Uterus (tissue), 4 donors: ENCODE results near the gene SLC44A5. TPM values are rescaled to one million over a fixed set of nuclear protein-coding genes. Genes with fewer than 3 reads are reported as not detected.

Experiments
- DNase-seq, 2 donors: peaks; one replicate each; pipeline ENCODE4 v3.0.0-alpha.2; 2019 to 2020
- H3K27ac ChIP-seq, 2 donors: fragments of 200-600 bp; sonication (generic); 1 replicate in 1 of 2; 2 replicates in 1 of 2; pipeline ENCODE4 v1.5.1; 2016 to 2018
- H3K27me3 ChIP-seq, 2 donors: fragments of 200-600 bp; sonication (generic); one replicate each; pipeline ENCODE4 v1.5.1; 2018 to 2019; ENCODE audit warnings: control low read depth in 1 of 2
- H3K36me3 ChIP-seq, 2 donors: fragments of 200-600 bp; sonication (generic); one replicate each; pipeline ENCODE4 v1.5.1; 2019; ENCODE audit warnings: control low read depth in 1 of 2
- H3K4me1 ChIP-seq, 2 donors: fragments of 200-600 bp; sonication (generic); one replicate each; pipeline ENCODE4 v1.5.1; 2018 to 2019; ENCODE audit warnings: control low read depth in 1 of 2
- H3K4me3 ChIP-seq, 2 donors: fragments of 200-600 bp; sonication (generic); 1 replicate in 1 of 2; 2 replicates in 1 of 2; pipeline ENCODE4 v1.5.1; 2018 to 2019; ENCODE audit warnings: mild to moderate bottlenecking in 1 of 2
- H3K9me3 ChIP-seq, 2 donors: fragments of 200-600 bp; sonication (generic); one replicate each; pipeline ENCODE4 v1.5.1; 2019; ENCODE audit warnings: control low read depth in 1 of 2
- CTCF ChIP-seq, 4 experiments: fragments of 200-600 bp in 2 of 4; fragments of 450-650 bp in 2 of 4; sonication (generic) in 2 of 4; IDR thresholded peaks; one replicate each; pipeline ENCODE4 v1.5.1; 2016 to 2019; ENCODE audit warnings: antibody characterized with exemption in 4 of 4, mild to moderate bottlenecking in 2 of 4, moderate library complexity in 1 of 4
- POLR2A ChIP-seq, 2 donors: fragments of 450-650 bp; IDR thresholded peaks; one replicate each; pipeline ENCODE4 v1.6.1; 2016; ENCODE audit warnings: antibody characterized with exemption in 2 of 2, mild to moderate bottlenecking in 1 of 2, moderate library complexity in 1 of 2
- intact Hi-C: fragments of 100-400 bp; cut with DNase I; formaldehyde crosslinking; loops from one replicate; pipeline ENCODE4 v1.15.1; 2023; ENCODE audit warnings: low total_unique reads
- total RNA-seq, 4 donors: library from RNA; depleted of rRNA in 3 of 4; stranded (reverse); fragments of >200 nt in 3 of 4; gene quantifications; one replicate each; pipeline versions ENCODE4 v1.1.0 to v1.2.4, GENCODE V29; 2014 to 2023
- donor health status: DM: yes; HTN: yes; CAD: no.

Gene SLC44A5
- total RNA-seq, 4 donors from 2014 or later, result 1.6 to 5.5 (median 5.4) TPM; not detected in 1

GRCh38 chr1:75475696-75476095 lies 135.2 kb downstream of the SLC44A5 start:
- no peak overlapping the region for H3K4me3 ChIP-seq
- no peaks in the 10 kb centered on the region for H3K9me3 ChIP-seq
- no peaks in the 10 kb centered on the region for H3K4me1 ChIP-seq
- intact Hi-C loops, result no loop called here
- TF ChIP-seq CTCF (IDR thresholded peaks at IDR 0.05), result no peak
- TF ChIP-seq POLR2A (IDR thresholded peaks at IDR 0.05), result no peak
- no peak for DNase-seq
- no peak overlapping the region for H3K27ac ChIP-seq
- no peaks in the 10 kb centered on the region for H3K36me3 ChIP-seq
- H3K27me3 ChIP-seq, result no peaks in the 10 kb centered on the region

- intact Hi-C loops, result no loop called here
- no peak for DNase-seq
- Histone ChIP-seq H3K9me3 (no peaks in the 10 kb centered on the region), H3K27me3 (no peaks in the 10 kb centered on the region), H3K36me3 (no peaks in the 10 kb centered on the region), H3K4me3 (no peak overlapping the region), H3K27ac (no peak overlapping the region), H3K4me1 (no peaks in the 10 kb centered on the region)
- no peak for TF ChIP-seq CTCF (IDR thresholded peaks at IDR 0.05)
- TF ChIP-seq POLR2A (IDR thresholded peaks at IDR 0.05), result no peak
Measured at GRCh38 chr1:75472971-75473603, 137.8 kb downstream of the SLC44A5 start.

GRCh38 chr1:75472089-75472970 lies 138.6 kb downstream of the SLC44A5 start:
- no peak for TF ChIP-seq POLR2A (IDR thresholded peaks at IDR 0.05)
- no peak for TF ChIP-seq CTCF (IDR thresholded peaks at IDR 0.05)
- no peak overlapping the region for H3K27ac ChIP-seq
- no peaks in the 10 kb centered on the region for H3K9me3 ChIP-seq
- DNase-seq, result no peak
- no peak overlapping the region for H3K4me3 ChIP-seq
- H3K4me1 ChIP-seq, result no peaks in the 10 kb centered on the region
- no peaks in the 10 kb centered on the region for H3K36me3 ChIP-seq
- intact Hi-C loops, result no loop called here
- H3K27me3 ChIP-seq, result no peaks in the 10 kb centered on the region

GRCh38 chr1:75471252-75471651 lies 139.7 kb downstream of the SLC44A5 start:
- H3K4me3 ChIP-seq, result no peak overlapping the region
- intact Hi-C loops, result no loop called here

More at GRCh38 chr1:75471252-75471651, 139.7 kb downstream of the SLC44A5 start:
- Histone ChIP-seq H3K4me1 (no peaks in the 10 kb centered on the region), H3K27ac (no peak overlapping the region), H3K36me3 (no peaks in the 10 kb centered on the region), H3K27me3 (no peaks in the 10 kb centered on the region), H3K9me3 (no peaks in the 10 kb centered on the region)
- TF ChIP-seq CTCF (IDR thresholded peaks at IDR 0.05) (no peak), POLR2A (IDR thresholded peaks at IDR 0.05) (no peak)
- DNase-seq, result no peak
